Esophagus muscularis mucosa (tissue), 4 donors: ENCODE measurements around the gene ASTN2. TPM values are rescaled to one million over a fixed set of nuclear protein-coding genes. Genes with fewer than 3 reads are reported as not detected.

ENCODE experiments used
- DNase-seq: peaks from one replicate; pipeline ENCODE4 v3.0.0-alpha.2; 2017; ENCODE audit errors: extremely low spot score
- H3K27ac ChIP-seq, 4 donors: fragments of 200-600 bp; sonication (generic); replicated peaks in 1 of 4; 1 replicate in 3 of 4; 2 replicates in 1 of 4; pipeline ENCODE4 v1.5.1; 2016 to 2019; ENCODE audit warnings: mild to moderate bottlenecking in 1 of 4
- H3K27me3 ChIP-seq, 4 donors: fragments of 200-600 bp; sonication (generic); one replicate each; pipeline versions ENCODE4 v1.5.1 to v1.6.0; 2016 to 2019
- H3K36me3 ChIP-seq, 4 donors: fragments of 200-600 bp; sonication (generic); one replicate each; pipeline ENCODE4 v1.5.1; 2016 to 2019
- H3K4me1 ChIP-seq, 4 donors: fragments of 200-600 bp; sonication (generic); one replicate each; pipeline ENCODE4 v1.5.1; 2016 to 2019
- H3K4me3 ChIP-seq, 4 donors: fragments of 200-600 bp; sonication (generic); 1 replicate in 2 of 4; 2 replicates in 2 of 4; pipeline ENCODE4 v1.5.1; 2016 to 2019; ENCODE audit warnings: mild to moderate bottlenecking in 4 of 4, moderate library complexity in 1 of 4
- H3K9me3 ChIP-seq, 4 donors: fragments of 200-600 bp; sonication (generic); 1 replicate in 3 of 4; 2 replicates in 1 of 4; pipeline ENCODE4 v1.5.1; 2016 to 2019
- EP300 ChIP-seq: sonication (generic); formaldehyde crosslinking; IDR thresholded peaks from one replicate; pipeline ENCODE4 v1.6.1; 2017; ENCODE audit warnings: antibody characterized with exemption
- POLR2A ChIP-seq: fragments of 450-650 bp; IDR thresholded peaks from one replicate; pipeline ENCODE4 v1.6.1; 2017; ENCODE audit warnings: antibody characterized with exemption, moderate library complexity, mild to moderate bottlenecking, low read depth
- POLR2AphosphoS5 ChIP-seq, 2 donors: sonication (generic); formaldehyde crosslinking; IDR thresholded peaks; one replicate each; pipeline ENCODE4 v1.6.1; 2017; ENCODE audit warnings: antibody characterized with exemption in 2 of 2
- WGBS: methylation state at CpG from one replicate; pipeline ENCODE4 v1.1.5; 2018; 5-methylcytosine and 5-hydroxymethylcytosine counted together
- intact Hi-C: fragments of 100-400 bp; cut with DNase I; formaldehyde crosslinking; loops from one replicate; pipeline ENCODE4 v1.15.1; 2023
- total RNA-seq, 4 donors: library from RNA; depleted of rRNA; stranded (reverse); fragments of >200 nt; gene quantifications; one replicate each; pipeline versions ENCODE4 v1.1.0 to v1.2.1, GENCODE V29; 2016
- TF ChIP-seq, protein P1 (sequence below), 3 experiments: fragments of 200-600 bp in 2 of 3; fragments of 450-650 bp in 1 of 3; sonication (generic) in 2 of 3; IDR thresholded peaks; one replicate each; pipeline ENCODE4 v1.5.1; 2017 to 2019; ENCODE audit warnings: antibody characterized with exemption in 3 of 3, mild to moderate bottlenecking in 2 of 3, moderate library complexity in 1 of 3

Gene ASTN2
- total RNA-seq, 4 donors from 2014 or later: 4.2 to 6.9 (median 5.5) TPM

DNA sequence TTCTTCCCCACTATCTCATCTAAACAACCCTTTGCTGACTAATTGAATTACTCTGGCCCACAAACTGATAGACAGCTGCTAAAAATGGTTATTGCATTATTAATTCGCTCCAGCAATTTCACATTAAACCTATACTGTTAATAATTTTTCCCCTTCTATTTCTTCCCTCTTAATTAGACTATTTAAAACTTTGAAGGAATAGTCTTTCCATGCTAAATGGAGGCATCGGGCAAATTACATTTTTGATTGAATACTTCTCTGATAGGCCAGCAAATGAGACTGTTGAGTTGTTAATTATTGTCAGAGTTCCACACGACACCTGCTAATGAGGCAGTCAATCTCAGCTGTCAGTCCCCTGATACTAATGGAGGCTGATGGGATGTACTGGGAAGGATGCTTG is 485.2 kb downstream of the ASTN2 start:
- DNase-seq: no peak
- intact Hi-C loops: no loop called here
- no peak for TF ChIP-seq POLR2AphosphoS5 (IDR thresholded peaks at IDR 0.05)
- TF ChIP-seq, protein P1, sequence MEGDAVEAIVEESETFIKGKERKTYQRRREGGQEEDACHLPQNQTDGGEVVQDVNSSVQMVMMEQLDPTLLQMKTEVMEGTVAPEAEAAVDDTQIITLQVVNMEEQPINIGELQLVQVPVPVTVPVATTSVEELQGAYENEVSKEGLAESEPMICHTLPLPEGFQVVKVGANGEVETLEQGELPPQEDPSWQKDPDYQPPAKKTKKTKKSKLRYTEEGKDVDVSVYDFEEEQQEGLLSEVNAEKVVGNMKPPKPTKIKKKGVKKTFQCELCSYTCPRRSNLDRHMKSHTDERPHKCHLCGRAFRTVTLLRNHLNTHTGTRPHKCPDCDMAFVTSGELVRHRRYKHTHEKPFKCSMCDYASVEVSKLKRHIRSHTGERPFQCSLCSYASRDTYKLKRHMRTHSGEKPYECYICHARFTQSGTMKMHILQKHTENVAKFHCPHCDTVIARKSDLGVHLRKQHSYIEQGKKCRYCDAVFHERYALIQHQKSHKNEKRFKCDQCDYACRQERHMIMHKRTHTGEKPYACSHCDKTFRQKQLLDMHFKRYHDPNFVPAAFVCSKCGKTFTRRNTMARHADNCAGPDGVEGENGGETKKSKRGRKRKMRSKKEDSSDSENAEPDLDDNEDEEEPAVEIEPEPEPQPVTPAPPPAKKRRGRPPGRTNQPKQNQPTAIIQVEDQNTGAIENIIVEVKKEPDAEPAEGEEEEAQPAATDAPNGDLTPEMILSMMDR (IDR thresholded peaks at IDR 0.05): no peak
- TF ChIP-seq EP300: no peak
- no peak for TF ChIP-seq POLR2A
- Histone ChIP-seq H3K27me3 (peaks cover 0 to 17% (median 0%) of the 10 kb centered on the region in 4 donors), H3K27ac (no peak overlapping the region), H3K4me1 (no peaks in the 10 kb centered on the region), H3K36me3 (no peaks in the 10 kb centered on the region), H3K9me3 (no peaks in the 10 kb centered on the region), H3K4me3 (no peak overlapping the region)
- 78% methylated on average over 3 of the region's 3 CpGs for WGBS

DNA sequence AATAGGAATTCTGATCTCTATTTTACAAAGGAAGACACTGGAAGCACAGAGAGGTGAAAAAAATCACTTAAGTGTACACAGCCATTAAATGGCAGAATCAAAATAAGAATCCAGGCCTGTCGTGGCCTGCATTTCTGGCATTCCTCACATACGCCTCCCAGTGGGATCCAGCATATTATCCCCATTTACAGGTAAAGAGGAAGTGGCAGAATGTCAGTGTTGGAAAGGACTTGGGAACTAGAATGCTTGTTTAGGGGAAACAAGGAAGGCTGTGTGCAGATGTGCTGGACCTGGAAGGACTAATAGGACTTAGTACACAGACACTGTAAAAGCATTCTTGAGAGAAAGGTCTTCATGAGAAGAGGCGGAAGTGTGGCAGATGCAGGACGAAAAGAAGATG is 486.0 kb downstream of the ASTN2 start:
- intact Hi-C loops: no loop called here
- 49% methylated on average over 4 of the region's 4 CpGs for WGBS
- no peaks in the 10 kb centered on the region for H3K36me3 ChIP-seq
- H3K4me1 ChIP-seq: no peaks in the 10 kb centered on the region
- no peak for DNase-seq
- H3K27me3 ChIP-seq: peaks cover 0 to 17% (median 0%) of the 10 kb centered on the region in 4 donors
- no peak for TF ChIP-seq EP300
- TF ChIP-seq POLR2A: no peak
- TF ChIP-seq POLR2AphosphoS5 (IDR thresholded peaks at IDR 0.05): no peak
- TF ChIP-seq, protein P1 (IDR thresholded peaks at IDR 0.05): no peak
- H3K27ac ChIP-seq: no peak overlapping the region
- no peaks in the 10 kb centered on the region for H3K9me3 ChIP-seq
- H3K4me3 ChIP-seq: no peak overlapping the region

DNA sequence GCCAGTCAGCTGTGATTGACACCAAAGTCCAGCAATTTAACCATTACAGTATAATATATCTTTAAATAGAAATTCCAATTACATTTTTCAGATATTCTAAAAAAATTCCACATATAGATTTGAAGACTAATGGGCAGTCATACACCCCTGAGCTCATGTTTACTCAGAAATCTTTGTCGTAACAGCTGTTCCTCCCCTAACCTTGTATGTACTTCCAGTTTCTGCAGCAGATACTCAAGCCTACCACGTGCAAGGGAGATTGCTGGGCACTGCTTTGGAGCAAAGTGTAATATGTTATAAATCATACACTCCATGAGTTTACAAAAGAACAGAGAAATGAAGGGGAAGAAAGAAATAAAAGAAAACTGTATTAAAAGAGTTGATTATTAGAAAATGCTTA is 486.6 kb downstream of the ASTN2 start:
- Histone ChIP-seq H3K4me1 (no peaks in the 10 kb centered on the region), H3K27me3 (peaks cover 0 to 17% (median 0%) of the 10 kb centered on the region in 4 donors), H3K4me3 (no peak overlapping the region), H3K27ac (no peak overlapping the region), H3K9me3 (no peaks in the 10 kb centered on the region), H3K36me3 (no peaks in the 10 kb centered on the region)
- WGBS: 25% methylated on average over 2 of the region's 2 CpGs
- intact Hi-C loops: no loop called here
- TF ChIP-seq POLR2A: no peak
- no peak for TF ChIP-seq POLR2AphosphoS5 (IDR thresholded peaks at IDR 0.05)
- TF ChIP-seq, protein P1 (IDR thresholded peaks at IDR 0.05): no peak
- TF ChIP-seq EP300: no peak
- DNase-seq: no peak

DNA sequence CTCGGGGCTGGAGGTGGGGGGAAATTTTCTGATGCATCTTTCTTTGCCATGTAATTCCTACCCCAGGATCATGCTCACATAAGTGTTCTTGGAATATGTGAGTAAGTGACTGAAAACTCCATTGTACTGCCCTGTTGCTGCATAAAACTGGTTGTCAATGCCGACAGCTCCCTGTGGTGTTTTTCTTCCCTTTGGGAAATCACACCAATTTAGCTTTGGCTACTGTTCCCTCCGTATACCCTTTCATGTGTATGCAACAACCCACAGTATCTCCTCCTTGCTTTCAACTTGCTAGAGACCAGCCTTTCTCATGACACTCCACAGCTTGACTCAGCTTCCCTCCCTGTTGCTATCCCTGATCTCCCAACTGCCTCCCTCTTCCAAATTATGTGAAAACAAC is 487.1 kb downstream of the ASTN2 start:
- intact Hi-C loops: no loop called here
- H3K9me3 ChIP-seq: no peaks in the 10 kb centered on the region
- H3K27ac ChIP-seq: no peak overlapping the region
- H3K4me1 ChIP-seq: no peaks in the 10 kb centered on the region
- peaks cover 0 to 17% (median 0%) of the 10 kb centered on the region in 4 donors for H3K27me3 ChIP-seq
- 67% methylated on average over 3 of the region's 3 CpGs for WGBS
- DNase-seq: no peak
- no peaks in the 10 kb centered on the region for H3K36me3 ChIP-seq
- H3K4me3 ChIP-seq: no peak overlapping the region
- TF ChIP-seq POLR2A (no peak), POLR2AphosphoS5 (IDR thresholded peaks at IDR 0.05) (no peak), EP300 (no peak)
- TF ChIP-seq, protein P1 (IDR thresholded peaks at IDR 0.05): no peak

DNA sequence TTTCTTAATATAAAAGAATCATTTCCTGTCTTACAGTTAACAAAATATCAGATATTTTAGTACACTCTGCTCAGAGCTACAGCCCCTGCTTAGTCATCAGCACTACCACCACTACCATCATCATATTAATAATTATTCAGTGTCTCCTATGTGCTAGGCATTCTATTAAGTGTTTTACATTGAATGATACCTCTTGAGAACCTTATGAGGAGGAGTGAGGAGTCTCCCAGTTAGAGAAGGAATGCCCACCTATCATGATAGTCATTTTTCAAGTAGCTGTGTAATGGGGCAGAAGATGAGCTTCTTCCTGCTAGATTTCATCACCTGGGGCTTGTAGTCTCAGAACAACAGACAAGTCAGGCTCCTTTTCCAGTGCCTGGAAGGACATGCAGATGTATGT is 489.7 kb downstream of the ASTN2 start:
- no peaks in the 10 kb centered on the region for H3K4me1 ChIP-seq
- TF ChIP-seq, protein P1 (IDR thresholded peaks at IDR 0.05): no peak
- no peak for TF ChIP-seq EP300
- TF ChIP-seq POLR2A: no peak
- TF ChIP-seq POLR2AphosphoS5 (IDR thresholded peaks at IDR 0.05): no peak
- H3K9me3 ChIP-seq: no peaks in the 10 kb centered on the region
- H3K36me3 ChIP-seq: no peaks in the 10 kb centered on the region
- intact Hi-C loops: no loop called here
- no peak for DNase-seq
- H3K27ac ChIP-seq: no peak overlapping the region
- H3K27me3 ChIP-seq: no peaks in the 10 kb centered on the region
- H3K4me3 ChIP-seq: no peak overlapping the region
